ENCODE data around the gene ULK4.
"Not testable (repeated sequence)": the region's sequence is repeated elsewhere in the genome, so short reads cannot be mapped to it uniquely, and the experiment has no call there.

Gene ULK4

DNA sequence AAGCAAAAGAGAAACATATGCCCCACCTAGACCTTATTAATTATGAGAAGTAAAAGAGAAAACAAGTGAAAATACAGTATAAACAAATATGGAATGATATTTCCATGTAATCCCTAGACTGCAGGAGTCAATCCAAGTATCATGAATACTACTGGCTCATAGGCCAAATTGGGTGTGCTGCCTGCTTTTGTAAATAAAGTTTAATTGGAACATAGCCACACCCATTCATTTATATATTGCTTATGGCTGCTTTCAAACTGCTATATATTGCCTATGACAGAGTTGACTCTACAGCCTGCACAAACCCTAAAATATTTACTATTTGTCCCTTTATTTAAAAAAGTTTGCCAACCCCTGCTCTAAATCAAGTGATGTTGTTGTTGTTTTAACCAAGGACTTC is 5.3 kb downstream of the ULK4 start:
- DNase-seq: no peak

DNA sequence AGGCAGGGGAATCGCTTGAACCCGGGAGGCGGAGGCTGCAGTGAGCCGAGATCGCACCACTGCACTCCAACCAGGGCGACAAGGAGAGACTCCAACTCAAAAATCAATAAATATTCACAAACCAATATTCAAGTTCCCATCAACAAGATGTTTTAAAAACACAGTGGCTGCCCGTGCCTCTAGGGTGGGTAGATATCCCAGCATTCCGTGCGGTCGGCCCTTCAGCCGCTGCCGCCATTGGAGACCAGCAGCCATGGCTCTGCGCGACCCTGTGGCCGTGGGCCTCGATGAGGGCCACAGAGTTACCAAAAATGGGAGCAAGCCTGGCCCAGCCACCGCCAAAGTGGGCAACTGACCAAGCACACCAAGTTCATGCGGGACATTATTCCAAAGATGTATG is 6.7 kb downstream of the ULK4 start:
- DNase-seq: no peak

DNA sequence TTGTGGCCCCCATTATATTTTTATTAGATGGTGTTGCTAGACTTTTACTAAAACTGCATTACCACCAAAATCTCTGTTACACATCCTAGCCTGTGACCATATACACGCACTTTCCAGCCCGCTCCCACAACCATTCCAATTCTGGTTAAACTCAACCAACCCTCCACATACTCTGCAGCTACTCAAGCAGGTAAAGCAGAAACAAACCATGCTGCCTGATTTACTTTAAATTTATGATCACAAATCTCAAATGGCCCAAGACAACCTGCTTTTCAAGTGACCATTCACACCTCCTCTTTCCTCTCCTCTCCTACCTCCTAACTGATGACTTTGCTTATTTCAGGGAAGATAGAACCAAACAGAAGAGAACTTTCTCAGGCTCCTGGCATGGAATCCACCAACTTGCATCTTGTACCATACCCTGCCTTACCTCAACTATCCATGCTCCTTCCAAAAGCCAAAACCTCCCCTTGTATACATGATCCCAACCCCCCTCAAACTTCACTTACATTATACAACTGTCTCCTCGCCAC is 18.5 kb downstream of the ULK4 start:
- no peak for DNase-seq

GRCh38 chr3:41940393-41940792 is 21.5 kb downstream of the ULK4 start:
- DNase-seq: no peak

DNA sequence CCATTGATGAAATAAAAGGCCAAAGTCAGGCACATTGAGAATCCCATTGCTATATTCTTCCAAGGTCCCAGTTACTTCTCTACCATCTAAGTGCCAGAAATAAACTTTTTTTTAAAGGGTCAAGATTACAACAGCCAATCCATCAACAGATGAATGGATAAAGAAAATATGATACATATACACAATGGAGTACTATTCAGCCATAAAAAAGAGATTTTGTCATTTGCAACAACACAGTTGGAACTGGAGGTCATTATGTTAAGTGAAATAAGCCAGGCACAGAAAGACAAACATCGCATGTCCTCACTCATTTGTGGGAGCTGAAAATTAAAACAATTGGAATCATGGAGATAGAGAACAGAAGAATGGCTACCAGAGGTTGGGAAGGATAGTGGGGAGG is 25.5 kb downstream of the ULK4 start:
- DNase-seq: no peak

DNA sequence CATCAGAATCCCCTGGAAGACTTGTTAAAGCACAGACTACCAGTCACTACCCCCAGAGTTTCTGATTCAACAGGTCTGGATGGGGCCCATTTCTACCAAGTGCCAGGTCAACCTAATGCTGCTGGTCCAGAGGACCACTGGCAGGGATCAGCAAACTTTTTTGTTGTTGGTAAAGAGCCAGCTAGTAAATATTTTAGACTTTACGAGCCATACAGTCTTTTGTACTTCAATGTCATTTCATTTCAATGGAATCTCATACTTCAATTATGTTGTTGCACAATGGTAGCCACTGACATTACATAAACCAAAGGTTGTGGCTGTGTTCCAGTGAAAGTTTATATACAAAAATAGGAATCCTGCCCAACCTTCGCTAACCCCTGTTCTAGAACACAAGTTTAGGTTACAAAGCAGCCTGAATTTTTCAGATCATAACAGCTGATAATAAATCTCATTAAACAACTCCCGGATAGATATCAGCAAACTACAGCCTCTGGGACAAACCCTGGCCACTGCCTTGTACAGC is 28.7 kb downstream of the ULK4 start:
- no peak for DNase-seq

DNA sequence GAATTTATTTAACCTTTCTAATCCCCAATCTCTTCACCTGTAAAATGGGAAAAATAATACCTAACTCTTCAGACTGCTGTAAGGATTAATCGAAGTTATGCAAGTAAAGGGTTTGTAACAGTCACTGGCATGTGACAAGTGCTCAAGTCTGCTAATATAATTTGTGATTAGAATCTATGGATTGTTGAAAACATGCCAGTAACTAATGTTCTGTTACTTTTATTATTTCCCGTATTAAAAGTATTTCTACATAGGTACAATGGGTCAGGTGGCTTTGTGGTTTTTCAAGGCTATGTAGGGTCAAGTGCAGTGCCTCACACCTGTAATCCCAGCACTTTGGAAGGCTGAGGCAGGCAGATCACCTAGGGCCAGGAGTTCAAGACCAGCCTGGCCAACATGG is 29.4 kb downstream of the ULK4 start:
- no peak for DNase-seq

DNA sequence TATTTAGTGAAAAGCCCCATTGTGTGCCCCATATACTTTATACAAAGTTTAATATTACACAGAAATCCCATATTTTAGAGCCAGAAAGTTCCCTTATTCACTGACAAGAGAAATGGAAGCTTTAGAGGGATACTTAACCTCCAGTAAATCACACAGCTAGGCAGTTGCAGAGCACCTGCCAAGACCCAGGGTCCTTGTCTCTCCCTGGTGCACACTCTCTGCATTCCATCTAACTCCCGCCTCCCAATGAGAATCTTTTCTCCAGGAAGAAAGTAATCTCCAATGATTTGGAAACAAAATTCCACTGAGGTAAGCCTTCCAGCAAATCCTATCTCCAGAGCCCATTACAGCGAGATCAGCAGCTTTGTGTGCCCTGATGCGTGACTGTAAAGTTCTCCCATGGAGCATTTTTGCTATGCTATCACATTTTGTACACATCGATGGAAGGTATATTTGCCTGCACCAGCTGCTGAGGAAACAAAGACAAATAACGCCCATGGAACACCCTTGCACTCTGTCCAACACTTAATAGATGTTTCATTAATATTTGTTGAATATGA is 41.4 kb downstream of the ULK4 start:
- DNase-seq: no peak

DNA sequence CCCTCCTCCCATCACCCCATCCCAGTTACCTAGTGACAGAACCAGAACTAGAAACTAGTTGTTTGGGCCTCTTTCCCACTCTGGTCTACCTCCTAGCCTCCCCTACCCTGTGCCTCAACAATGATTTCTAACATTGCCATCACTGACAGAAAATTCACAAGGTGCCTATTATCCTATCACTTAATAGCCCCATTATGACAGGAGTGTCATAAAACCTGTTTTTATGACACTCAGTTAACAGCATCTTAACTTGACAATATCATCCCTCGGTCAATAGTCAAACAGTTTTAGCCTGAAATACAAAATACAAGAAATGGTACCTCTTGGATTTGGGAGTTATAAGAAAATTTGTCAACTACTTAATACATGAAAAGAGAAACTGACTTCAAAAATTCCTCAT is 46.5 kb downstream of the ULK4 start:
- no peak for DNase-seq

- no peak for DNase-seq
These were observed 49.6 kb downstream of the ULK4 start for GRCh38 chr3:41912280-41912679.

GRCh38 chr3:41907330-41908073 is 54.4 kb downstream of the ULK4 start:
- no peak for DNase-seq

DNA sequence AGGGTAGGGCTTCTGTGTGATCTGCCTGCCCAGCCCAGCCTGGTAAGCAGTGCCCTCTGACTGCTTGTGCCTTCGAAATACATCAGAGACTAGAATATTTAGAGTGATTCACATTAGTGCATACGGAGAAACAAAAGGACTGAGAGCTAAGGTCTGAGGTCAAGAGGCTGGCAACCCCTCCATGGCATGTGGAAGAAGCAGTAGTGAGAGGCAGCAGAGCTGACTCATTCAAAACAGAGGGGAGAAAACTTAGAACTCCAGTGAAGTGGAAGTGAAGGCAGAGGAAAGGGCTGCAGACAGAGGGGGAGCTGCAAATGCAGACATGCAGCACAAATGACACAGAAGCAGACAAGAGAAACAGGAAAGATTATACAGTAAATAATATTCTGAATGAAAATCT is 61.6 kb downstream of the ULK4 start:
- DNase-seq: no peak

DNA sequence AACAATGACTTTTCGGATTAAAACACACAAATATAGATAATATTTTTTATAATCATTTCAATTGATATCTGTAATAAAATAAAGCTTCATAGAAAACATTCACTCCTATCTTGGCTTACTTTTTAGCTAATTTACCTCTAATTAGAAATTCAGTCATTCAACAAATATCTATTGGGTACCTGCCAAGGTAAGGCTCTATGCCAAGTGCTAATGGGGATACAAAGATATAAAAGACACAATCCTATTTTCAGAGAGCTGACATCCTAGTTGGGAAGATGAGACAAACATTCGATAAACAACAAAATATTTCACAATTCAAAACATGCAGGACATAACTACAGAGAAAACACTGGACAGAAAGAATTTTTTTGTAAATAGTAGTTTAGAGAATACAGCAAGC is 63.3 kb downstream of the ULK4 start:
- no peak for DNase-seq

DNA sequence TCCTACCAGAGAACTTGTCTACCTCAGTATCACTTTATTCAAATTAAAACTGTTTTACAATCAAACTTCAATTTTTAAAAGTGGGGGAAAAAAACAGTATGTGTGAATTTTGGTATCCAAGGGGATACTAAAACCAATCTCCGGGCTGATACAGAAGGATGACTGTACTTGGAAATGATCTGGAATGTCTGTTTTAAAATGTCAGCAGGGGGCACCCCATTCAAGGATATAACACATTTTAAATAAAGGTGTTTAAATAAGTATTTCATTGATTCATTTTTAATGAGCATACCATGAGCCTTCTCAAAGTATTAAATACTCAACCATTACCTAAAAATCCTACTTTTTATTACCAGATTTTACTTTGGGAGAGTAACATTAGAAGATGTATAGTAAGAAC is 67.9 kb downstream of the ULK4 start:
- DNase-seq: peak; percentile 9

DNA sequence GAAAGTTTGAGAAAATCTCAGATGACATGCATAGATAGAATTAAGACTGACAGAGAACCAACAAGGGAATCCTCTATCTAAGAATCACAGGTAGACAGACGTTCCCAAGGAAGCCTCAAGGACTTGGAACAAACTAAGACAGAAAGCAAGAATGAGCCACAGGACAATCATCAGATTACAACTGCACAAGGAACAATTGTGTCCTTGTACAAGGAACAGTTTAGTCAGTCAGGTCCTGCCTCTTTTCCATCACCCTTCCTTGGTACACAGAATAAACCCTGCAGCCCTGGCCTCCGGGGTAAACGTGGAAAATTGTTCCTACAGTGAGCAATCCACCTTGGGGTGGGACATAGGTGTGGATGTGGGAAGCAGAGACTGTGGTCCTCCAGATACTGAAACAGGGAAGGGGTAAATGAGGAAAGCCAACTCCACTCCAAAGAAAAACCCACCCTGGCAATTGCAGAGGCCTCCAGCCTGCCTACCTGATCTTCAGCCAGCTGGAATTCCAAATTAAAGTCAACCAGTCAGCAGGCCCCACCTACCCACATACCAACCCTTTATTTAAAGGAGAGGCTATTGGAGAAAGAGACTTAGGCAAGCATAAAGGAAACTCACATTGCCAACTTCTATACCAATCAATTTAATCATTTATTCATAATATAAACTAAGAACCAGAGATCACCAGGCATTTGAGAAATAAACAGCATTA is 73.4 kb downstream of the ULK4 start:
- DNase-seq: no peak

DNA sequence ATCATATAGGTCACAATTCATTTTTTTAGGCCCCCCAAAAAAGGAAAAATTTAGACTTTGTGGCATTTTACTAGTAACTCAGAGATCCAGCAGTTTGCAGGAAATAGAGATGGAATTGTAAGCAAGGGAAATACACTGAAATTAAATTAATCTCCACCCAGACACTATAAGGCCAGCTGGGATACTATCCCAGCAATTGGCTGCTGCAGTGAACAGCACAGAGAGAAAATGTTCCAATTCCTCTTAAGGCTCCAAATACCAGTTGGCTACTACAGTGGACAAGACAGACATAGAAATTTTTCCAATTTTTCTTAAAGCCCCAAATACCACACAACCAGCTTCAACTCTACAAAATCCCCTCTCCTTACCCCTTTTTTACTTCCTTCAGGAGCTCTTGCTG is 78.9 kb downstream of the ULK4 start:
- DNase-seq: no peak

DNA sequence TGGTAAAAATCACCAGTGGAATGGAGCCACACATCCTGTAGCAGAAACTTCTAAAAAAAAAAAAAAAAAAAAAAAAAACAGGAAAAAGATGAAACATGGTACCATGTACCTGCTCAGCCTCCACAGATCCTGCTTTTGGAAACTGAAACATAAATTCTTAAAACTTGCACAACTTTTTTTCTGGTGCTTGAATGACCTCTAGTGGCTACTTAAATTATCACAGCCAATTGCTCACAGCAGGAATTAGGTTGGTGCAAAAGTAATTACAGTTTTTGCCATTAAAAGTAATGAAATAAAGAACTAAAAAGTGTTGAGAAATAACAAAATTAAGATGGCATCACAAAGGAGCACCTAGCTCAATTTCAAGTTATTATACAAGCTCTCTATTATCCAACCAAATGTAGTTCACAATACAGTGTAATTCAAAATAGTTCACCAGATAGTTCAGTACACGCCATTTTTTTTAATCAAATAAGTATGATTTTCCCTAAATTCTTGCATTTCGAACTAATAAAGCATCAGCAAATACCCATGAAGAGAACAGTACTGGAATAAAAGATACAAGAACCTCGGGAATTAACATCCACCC is 80.6 kb downstream of the ULK4 start:
- DNase-seq: peak; percentile 1

DNA sequence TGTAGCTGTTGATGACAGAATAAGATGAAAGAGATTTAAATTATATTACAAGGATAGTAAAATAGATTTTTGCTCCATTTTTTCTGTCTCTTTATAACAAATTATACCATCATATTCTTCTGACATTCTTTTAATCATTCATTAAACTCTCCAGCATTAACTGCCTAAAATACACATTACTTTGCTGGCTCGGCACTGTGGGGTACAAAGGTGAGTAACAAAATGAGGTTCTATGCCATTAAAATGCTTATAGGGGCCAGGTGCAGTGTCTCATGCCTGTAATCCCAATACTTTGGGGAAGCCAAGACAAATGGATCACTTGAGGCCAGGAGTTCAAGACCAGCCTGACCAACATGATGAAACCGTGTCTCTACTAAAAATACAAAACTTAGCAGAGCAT is 81.5 kb downstream of the ULK4 start:
- DNase-seq: no peak

DNA sequence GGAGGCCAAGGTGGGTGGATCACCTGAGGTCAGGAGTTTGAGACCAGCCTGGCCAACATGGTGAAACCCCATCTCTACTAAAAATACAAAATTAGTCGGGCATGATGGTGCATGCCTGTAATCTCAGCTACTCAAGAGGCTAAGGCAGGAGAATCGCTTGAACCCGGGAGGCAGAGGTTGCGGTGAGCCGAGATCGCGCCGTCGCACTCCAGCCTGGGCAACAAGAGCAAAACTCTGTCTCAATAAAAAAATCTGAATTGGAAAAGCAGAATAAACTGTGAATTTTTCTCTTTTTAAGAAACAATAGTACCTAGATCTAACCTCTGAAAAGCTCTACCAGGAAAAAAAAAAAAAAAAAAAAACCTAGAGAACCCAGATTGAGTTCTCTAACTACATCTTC is 84.2 kb downstream of the ULK4 start:
- DNase-seq: not testable (repeated sequence)

GRCh38 chr3:41874022-41874421 is 87.9 kb downstream of the ULK4 start:
- no peak for DNase-seq

DNA sequence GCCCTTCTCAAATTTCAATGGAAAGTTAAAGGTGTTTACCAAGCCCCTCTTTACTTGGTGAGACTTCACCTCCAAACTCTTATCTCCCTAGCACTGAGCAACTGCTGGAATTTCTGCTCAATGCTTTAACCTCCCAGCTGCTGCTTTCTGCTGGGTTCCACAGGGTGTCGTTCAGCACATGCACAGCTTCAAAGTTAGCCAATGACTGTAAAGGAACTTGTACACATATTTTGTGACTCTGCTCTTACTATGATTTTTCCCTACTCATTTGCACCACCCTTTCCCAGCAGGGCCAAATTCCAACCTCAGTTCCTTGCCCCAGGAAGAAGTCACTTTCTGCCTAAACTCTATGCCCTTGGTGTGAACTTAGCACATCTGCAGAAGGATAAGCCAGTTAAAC is 89.7 kb downstream of the ULK4 start:
- no peak for DNase-seq

DNA sequence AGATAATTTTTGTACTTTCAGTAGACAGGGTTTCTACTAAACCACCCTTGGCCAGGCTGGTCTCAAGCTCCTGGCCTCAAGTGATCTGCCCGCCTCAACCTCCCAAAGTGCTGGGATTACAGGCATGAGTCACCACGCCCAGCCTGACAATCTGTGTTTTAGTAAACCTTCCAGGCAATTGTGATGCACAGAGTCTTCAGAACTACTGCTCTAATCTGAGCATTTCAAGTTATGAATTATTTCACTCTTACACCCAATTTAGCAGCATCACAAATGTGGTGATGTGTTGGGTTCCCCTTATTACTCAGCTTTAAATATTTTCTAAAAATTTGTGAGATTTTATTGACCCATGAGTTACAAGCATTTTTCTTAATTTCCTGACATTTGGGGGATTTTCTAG is 94.4 kb downstream of the ULK4 start:
- DNase-seq: no peak

DNA sequence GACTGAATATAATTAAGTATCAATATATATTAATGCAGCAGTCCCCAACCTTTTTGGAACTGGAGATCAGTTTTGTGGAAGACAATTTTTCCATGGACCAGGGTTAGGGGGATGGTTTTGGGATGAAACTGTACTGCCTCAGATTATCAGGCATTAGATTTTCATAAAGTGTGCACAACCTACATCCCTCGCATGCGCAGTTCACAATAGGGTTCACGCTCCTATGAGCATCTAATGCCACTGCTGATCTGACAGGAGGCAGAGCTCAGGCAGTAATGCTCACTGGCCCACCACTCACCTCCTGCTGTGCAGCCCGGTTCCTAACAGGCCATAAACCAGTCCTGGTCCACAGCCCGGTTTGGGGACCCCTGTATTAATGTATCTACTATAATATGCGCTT is 95.6 kb downstream of the ULK4 start:
- DNase-seq: no peak

DNA sequence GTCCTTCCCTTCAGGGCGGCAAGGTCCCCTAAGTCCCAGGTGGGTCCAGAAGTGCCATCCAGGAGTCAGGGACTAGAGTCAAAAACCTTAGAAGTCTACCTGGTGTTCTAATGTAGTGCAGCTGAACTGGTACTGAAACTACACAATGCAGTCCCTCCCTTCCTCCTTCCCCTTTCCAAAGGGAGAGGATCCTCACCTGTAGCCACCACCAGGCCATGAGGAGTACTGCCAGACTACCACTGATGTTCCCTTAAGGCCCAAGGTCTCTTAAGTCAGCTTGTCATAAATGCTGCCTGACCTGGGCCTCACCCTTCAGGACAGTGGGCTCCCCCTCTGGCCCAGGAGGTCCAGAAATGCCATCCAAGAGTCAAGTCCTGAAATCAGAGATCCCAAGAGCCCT is 98.9 kb downstream of the ULK4 start:
- DNase-seq: no peak
